GM18870 (cell line): ENCODE data around the gene ANXA2R.

Experiments
- ATAC-seq: cut with Tn5 transposase; IDR thresholded peaks from one replicate; pipeline ENCODE4 v1.9.1; 2021; ENCODE audit warnings: moderate library complexity; ENCODE audit not compliant: unreplicated experiment

Gene ANXA2R

DNA sequence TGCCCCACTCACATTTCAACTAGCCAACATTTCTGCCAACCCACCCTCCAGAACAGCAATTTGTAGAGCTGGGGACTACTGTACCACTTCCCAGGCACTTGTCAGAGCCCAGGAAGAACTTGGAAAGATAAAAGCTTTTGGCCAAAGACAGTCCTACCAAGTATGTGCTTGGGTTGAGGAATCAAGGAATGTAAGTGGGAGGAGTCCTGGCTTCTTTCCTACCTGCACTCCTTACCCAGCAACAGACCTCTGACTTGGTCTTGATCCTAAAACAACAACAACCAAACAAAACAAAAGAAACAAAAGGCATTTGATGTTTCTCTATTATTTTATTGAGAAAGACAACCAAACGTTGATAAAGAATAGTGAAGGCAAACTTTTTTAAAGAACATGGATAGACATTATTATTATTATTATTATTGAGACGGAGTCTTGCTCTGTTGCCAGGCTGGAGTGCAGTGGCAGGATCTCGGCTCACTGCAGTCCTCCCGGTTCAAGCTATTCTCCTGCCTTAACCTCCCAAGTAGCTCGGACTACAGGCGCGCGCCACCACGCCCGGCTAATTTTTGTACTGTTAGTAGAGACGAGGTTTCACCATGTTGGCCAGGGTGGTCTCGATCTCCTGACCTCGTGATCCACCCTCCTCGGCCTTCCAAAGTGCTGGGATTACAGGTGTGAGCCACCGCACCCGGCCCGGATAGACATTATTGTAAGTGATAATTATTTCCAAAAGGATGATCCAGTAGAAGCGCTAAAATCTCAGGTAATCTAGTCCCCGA lies 33.5 kb downstream of the ANXA2R start:
- ATAC-seq: no peak

DNA sequence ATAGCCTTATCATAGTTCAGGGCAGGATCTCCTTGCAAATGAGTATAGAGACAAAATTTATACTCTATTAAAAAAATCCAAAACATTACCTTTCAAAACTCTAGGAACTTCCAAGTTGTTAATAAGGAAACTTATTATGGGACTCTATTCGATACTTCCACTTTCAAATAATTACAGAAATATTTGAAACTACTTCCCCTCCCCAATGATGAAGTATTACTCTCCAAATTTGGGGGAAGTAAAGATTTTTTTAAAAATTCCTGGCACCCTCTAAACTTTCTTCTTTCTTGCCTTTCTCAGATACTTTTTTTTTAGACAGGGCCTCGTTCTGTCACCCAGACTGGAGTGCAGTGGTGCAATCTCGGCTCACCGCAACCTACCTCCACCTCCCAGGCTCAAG lies 35.1 kb downstream of the ANXA2R start:
- no peak for ATAC-seq

DNA sequence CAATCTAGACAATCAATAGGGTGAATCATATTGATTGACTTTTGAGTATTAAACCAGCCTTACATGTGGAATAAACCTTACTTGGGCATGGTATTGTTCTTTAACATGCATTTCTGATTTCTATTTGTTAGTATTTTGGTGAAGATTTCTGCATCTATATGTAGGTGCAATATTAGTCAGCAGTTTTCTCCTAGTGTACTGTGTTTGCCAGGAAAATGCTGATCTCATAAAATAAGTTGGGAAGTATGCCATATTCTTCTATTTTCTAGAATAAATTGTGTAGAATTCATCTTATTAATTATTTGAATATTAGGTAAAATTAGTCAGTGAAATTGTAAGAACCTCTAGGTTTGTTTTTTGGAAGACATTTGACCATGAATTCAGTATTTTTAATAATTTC lies 38.4 kb downstream of the ANXA2R start:
- ATAC-seq: no peak

DNA sequence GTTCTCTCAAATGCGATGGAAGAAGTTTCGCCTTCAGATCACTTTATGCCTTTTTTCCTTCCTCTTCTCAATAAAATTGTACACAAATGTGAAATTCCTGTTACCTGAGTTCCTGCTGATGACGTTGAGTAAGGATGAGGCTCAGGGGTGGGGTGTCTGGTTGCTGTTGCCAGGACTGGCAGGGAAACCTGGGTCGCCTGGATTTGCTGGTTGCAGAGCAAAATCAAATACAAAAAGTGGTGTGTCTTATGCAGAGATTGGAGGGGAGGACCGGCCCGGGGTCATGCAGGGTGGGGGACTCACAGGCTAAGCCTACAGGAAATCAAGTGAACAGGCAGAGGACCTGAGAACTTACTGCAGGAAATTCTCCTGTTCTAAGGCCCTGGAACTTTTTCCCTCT lies 39.2 kb downstream of the ANXA2R start:
- no peak for ATAC-seq

DNA sequence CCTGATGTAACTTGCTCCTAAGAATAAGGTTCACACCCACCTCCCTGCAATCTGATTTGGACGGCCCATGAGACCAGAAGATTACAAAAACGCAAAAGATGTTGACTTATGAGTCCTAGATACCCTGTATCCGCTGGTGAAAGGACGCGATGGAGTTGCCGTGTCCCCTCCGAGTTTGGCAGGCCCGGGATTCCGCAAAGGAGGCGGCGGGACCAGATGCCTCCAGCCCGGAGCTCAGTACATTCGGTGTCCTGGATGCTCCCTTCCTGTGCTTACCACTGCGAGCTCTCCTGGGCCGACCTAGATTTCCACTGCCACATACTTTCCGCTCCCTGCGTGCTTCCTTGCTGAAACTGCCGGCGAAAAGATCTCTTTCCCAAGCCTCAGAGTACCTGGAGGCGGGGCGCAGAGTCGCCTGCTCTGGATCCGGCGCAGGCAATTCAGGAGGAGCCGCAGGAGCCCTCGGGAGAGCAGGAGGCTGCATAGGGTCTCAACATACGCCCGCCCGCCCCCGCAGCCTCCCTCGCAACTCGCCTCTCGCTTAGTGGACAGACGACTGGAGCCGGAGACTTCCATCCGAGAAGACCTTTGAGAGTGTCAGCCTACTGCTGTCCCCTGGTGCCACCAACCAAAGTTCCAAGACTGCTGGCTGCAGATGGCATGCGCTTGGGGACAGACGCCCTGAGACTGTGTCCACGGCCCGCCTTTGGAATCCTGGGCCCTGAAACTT lies 39.8 kb downstream of the ANXA2R start:
- ATAC-seq: no peak

DNA sequence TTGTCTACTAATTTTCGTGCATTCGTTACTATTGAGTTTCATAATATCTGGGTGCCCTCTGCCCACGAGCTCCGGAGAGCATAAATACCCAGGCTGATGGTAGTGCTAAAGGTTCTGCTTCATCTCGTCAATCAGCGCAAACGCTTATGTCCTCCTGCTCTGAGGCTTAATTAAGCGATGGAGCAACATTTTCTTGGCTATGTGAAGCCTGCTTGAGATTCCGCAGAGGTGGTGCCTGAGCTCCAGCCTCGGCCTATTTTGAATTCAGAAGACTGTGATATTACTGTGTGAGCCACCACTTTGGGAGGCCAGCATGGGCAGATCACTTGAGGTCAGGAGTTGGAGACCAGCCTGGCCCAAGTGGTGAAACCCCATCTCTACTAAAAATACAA lies 44.8 kb downstream of the ANXA2R start:
- ATAC-seq: no peak

DNA sequence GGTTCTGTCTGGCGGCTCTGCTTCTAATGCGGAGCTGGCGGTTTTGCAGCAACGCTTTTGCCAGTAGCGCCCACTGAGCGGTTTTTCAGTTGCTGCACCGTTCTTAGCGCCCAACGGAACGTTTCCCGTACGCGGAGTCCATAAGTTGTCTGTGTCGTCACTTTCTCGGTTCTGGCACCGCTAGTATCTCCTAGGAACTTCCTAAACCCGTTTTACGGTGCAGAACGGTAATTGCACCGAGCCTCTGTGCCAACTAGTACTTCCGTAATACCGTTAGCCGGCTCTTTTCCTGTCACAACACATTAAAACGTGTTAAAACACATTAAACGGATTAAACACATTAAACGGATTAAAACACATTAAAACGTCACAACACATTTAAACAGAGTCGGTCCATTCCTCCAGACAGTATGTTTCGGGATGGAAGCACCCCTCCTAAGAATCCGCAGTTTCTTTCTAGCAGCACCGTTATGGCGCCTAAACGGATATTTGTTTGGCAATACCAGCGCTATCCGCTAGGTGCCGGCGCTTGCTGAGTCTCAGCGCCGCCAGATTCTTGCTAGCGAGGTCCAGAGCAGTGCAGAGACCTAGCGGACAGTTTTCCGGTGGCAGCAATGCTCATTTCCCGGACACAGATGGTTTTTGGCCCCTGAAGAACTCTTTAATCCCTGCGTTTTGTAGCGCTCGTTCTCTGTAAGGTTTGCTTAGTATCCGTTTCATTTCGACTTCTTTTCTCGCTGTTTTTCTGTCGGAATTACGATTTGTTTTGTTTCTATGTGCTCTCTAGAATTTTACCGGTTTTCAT lies 45.4 kb downstream of the ANXA2R start:
- ATAC-seq: peak; percentile 42

DNA sequence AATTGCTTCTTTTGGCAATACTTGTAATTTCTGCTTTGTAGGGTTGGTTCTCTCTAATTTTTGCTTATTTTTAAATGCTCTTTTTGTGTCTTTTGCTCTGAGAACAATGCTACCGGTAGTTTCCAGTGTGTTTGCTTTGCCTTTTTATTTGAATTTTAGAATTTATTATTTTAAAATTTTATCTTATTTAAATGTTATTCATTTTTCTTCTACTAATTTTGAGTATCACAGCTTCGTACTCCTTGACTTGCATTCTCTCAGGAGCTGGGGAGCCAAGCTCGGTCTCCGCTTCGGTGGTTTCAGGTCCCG lies 45.9 kb downstream of the ANXA2R start:
- no peak for ATAC-seq

DNA sequence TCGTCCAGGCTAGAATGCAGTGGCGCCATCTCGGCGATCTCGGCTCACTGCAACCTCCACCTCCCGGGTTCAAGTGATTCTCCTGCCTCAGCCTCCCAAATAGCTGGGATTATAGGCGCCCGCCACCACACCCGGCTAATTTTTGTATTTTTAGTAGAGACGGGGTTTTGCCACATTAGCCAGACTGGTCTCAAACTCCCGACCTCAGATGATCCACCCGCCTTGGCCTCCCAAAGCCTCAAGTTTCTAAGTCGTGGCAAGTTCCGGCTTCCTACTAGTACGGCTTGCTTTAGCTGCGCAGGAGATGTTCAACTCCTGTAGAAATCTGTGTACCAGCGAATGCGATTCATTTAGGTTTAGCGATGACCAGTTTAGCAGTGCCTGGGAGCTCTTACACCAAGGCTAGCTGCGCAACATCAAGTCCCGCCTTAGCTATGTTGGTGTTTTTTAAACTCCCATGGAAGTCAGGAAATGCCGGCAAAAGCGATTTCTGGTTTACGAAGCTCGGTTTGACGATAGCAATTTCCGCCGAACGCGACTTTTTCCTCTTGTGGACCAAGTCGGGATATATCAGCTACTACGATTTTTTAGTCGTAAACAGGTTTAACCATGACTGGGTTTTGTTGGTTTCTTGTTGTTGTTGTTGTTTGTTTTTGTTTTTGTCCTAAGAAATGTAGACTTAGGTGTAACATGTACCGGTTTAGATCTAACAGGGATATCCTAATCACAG lies 46.4 kb downstream of the ANXA2R start:
- no peak for ATAC-seq

DNA sequence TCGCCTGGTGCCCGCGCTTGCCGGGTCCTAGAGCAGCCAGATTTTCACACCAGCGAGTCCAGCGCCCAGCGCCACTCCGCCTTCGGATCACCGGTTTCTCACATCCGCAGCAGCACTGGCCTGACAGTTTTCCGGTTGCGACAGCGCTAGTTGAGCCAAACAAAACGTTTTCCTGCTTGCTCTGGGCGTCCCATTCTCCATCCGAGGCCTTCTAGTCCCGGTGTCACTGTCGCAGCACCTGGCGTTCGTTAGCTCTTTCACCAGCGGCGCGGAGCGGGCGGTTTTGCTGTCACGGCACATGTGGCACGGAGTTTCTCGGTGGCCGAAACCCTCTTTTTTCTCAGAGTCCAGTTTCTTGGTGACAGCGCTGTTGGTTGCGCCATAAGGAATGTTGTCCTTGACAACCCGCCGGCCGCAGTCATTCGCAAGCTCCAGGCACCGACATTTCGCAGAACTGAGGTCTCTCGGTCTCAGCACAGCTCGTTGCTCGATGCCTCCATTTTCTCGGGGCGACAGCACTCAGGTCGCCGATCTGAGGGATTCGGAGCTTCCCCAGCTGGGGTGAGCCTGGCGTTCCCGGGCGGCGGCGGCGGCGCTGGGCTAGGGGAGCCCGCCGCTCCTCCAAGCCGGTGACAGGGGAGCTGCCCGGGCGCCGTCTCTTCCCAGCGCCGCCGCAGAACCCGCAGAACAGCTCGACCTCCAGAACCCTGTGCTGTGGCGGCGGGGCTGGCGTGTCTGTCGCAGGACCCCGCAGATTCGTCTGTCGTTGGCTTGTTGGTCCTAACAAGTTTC lies 47.8 kb downstream of the ANXA2R start:
- peak; percentile 37 for ATAC-seq

DNA sequence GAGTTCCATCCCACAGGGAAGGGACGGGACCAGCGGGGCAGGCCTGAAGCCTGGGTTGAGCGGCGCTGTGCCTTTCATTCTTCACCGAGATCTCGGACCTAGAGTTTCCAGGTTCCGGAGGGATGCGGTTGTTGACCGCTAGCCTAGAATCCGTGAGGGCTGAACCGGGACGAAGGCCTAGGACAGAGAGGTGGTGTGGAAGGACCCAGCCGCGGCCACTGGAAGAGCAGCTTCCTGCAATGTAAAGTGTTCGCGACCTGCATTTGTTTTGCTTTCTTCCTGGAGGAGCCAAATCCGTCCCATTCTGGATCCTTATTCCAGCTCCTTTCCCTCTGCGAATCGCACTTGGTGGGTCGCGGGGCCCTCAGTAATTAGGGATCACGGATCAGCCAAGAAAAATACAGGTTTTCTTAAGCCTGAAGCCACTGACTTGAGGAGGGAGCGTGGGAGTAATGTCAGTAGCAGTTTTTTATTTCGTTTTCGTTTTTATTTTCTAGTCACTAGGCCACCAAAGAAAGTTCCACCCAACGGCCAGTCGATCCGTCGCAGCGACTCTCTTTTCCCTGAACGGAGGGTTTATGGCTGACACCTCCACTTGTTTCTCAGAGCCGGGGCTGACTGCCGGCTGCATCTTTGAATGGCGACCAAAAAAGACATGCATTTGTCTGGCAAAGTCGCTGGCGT lies 48.6 kb downstream of the ANXA2R start:
- ATAC-seq: peak; percentile 37

DNA sequence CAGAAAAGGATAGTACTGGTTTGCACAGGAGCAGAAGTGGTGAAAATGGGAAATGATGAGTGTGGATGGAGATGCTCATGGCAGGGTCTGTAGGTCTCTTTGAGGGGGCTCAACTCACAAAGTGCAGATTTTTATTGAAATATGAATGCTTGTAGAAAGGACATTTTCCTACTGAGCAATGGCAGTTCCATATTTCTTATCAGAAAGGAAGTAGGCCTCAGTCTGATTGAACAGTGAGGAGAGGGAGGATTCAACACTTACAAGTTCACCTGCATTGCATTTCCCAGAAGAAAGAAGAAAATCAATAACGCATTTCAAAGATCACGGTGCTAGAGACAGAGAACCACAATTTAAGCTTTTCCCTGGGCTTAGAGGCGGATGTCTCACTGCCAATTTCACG lies 49.2 kb downstream of the ANXA2R start:
- ATAC-seq: no peak
